Right lobe of liver (tissue), 6 donors: Measurements from ENCODE around the gene RBM19. TPM values are rescaled to one million over a fixed set of nuclear protein-coding genes. Genes with fewer than 3 reads are reported as not detected.

Experiments used
- ATAC-seq, 4 donors: fragments of 200-7000 bp; cut with Tn5 transposase; one replicate each; pipeline ENCODE4 v1.9.1; 2020; ENCODE audit warnings: mild to moderate bottlenecking in 4 of 4, moderate library complexity in 4 of 4
- DNase-seq, 3 donors: peaks; one replicate each; pipeline ENCODE4 v3.0.0-alpha.2; 2020
- H3K27ac ChIP-seq, 3 donors: fragments of 200-600 bp; one replicate each; pipeline ENCODE4 v1.8.0; 2022
- H3K27me3 ChIP-seq, 2 donors: fragments of 200-600 bp; one replicate each; pipeline ENCODE4 v1.8.0; 2022
- H3K36me3 ChIP-seq, 4 donors: fragments of 200-600 bp; sonication (generic) in 1 of 4; one replicate each; pipeline versions ENCODE4 v1.5.1 to v1.8.0; 2017 to 2022; ENCODE audit warnings: control low read depth in 1 of 4
- H3K4me1 ChIP-seq, 4 donors: fragments of 200-600 bp; sonication (generic) in 1 of 4; one replicate each; pipeline versions ENCODE4 v1.5.1 to v1.8.0; 2017 to 2022; ENCODE audit warnings: control low read depth in 1 of 4
- H3K4me3 ChIP-seq, 3 donors: fragments of 200-600 bp; one replicate each; pipeline ENCODE4 v1.8.0; 2022
- H3K9me3 ChIP-seq, 4 donors: fragments of 200-600 bp; sonication (generic) in 1 of 4; one replicate each; pipeline versions ENCODE4 v1.5.1 to v1.8.0; 2017 to 2022; ENCODE audit warnings: control low read depth in 1 of 4
- CTCF ChIP-seq, 4 donors: fragments of 200-600 bp in 3 of 4; fragments of 450-650 bp in 1 of 4; IDR thresholded peaks; one replicate each; pipeline versions ENCODE4 v1.5.1 to v1.8.0; 2016 to 2022; ENCODE audit warnings: antibody characterized with exemption in 4 of 4, mild to moderate bottlenecking in 2 of 4
- POLR2A ChIP-seq: fragments of 450-650 bp; IDR thresholded peaks from one replicate; pipeline ENCODE4 v1.6.1; 2017; ENCODE audit warnings: antibody characterized with exemption, mild to moderate bottlenecking
- WGBS: methylation state at CpG from one replicate; pipeline ENCODE4 v1.1.6; 2018; ENCODE audit warnings: low coverage, low lambda C conversion rate; ENCODE audit not compliant: insufficient coverage; ENCODE audit errors: missing lambda C conversion rate; 5-methylcytosine and 5-hydroxymethylcytosine counted together
- intact Hi-C, 2 donors: fragments of 100-400 bp; cut with DNase I; formaldehyde crosslinking; loops; one replicate each; pipeline versions ENCODE4 v1.11.2 to v1.14.1; 2022
- total RNA-seq, 6 experiments: library from RNA; depleted of rRNA in 2 of 6; stranded (reverse); fragments of >200 nt in 2 of 6; fragmentation: NEBNext Ultra II Directional in 3 of 6; extraction: Animal tissue kit (Norgen Biotek cat#: 25700) in 3 of 6; gene quantifications; one replicate each; pipeline versions ENCODE4 v1.1.0 to v1.2.4, GENCODE V29; 2016 to 2023
- donor health status: DM: no; HTN: yes; CAD: no.
- donor health status: DM: no; HTN: no; CAD: no.
- donor health status: DM: no; HTN: no; CAD: no.
- donor health status: DM: no; HTN: yes; CAD: no.
- donor health status: DM: no; HTN: yes; CAD: no.

Gene RBM19
- total RNA-seq, 6 experiments from 2014 or later: 11.3 to 17.2 (median 14.2) TPM

GRCh38 chr12:113955109-113955970 lies 10.8 kb downstream of the RBM19 start:
- peaks cover 0 to 35% (median 13%) of the 10 kb centered on the region in 4 donors for H3K36me3 ChIP-seq
- H3K27ac ChIP-seq: no peak overlapping the region
- intact Hi-C loops: no loop called here
- ATAC-seq: peak; percentile 76 to 85 (median 81)
- H3K9me3 ChIP-seq: no peaks in the 10 kb centered on the region
- TF ChIP-seq POLR2A: no peak
- peak; percentile 30 to 62 (median 53) for TF ChIP-seq CTCF (IDR thresholded peaks at IDR 0.05)
- DNase-seq: peak in 2 of 3 donors; percentile 49 to 59
- no peak overlapping the region for H3K4me3 ChIP-seq
- H3K27me3 ChIP-seq: no peaks in the 10 kb centered on the region
- 38% methylated on average over 8 of the region's 15 CpGs for WGBS
- no peaks in the 10 kb centered on the region for H3K4me1 ChIP-seq

GRCh38 chr12:113954547-113954946 lies 11.6 kb downstream of the RBM19 start:
- WGBS: 95% methylated on average over 4 of the region's 4 CpGs
- DNase-seq (no peak), ATAC-seq (no peak)
- H3K9me3 ChIP-seq: no peaks in the 10 kb centered on the region
- no peaks in the 10 kb centered on the region for H3K4me1 ChIP-seq
- H3K27me3 ChIP-seq: no peaks in the 10 kb centered on the region
- H3K4me3 ChIP-seq: no peak overlapping the region
- no peak overlapping the region for H3K27ac ChIP-seq
- H3K36me3 ChIP-seq: peaks cover 0 to 30% (median 9%) of the 10 kb centered on the region in 4 donors
- intact Hi-C loops: no loop called here
- TF ChIP-seq CTCF (IDR thresholded peaks at IDR 0.05) (no peak), POLR2A (no peak)

- Histone ChIP-seq H3K9me3 (no peaks in the 10 kb centered on the region), H3K27ac (no peak overlapping the region), H3K4me3 (no peak overlapping the region), H3K4me1 (no peaks in the 10 kb centered on the region), H3K27me3 (no peaks in the 10 kb centered on the region), H3K36me3 (peaks cover 0 to 52% (median 10%) of the 10 kb centered on the region in 4 donors)
- no peak for DNase-seq
- WGBS: 74% methylated on average over 3 of the region's 3 CpGs
- TF ChIP-seq CTCF (IDR thresholded peaks at IDR 0.05): no peak
- TF ChIP-seq POLR2A: no peak
- ATAC-seq: no peak
- intact Hi-C loops: no loop called here
Measured at GRCh38 chr12:113950873-113951272, 15.3 kb downstream of the RBM19 start.

GRCh38 chr12:113949321-113950305 lies 16.5 kb downstream of the RBM19 start:
- ATAC-seq: no peak
- no peak overlapping the region for H3K27ac ChIP-seq
- no peak overlapping the region for H3K4me3 ChIP-seq
- TF ChIP-seq CTCF (IDR thresholded peaks at IDR 0.05): no peak
- TF ChIP-seq POLR2A: no peak
- peaks cover 0 to 64% (median 14%) of the 10 kb centered on the region in 4 donors for H3K36me3 ChIP-seq
- H3K27me3 ChIP-seq: no peaks in the 10 kb centered on the region
- intact Hi-C loops: no loop called here
- H3K4me1 ChIP-seq: no peaks in the 10 kb centered on the region
- no peak for DNase-seq
- H3K9me3 ChIP-seq: no peaks in the 10 kb centered on the region
- 80% methylated on average over 6 of the region's 10 CpGs for WGBS
